HG03442 (cell line): ENCODE data around the gene SELENOV.

ENCODE experiments used
- ATAC-seq: cut with Tn5 transposase; IDR thresholded peaks from one replicate; pipeline ENCODE4 v1.9.1; 2021; ENCODE audit warnings: mild to moderate bottlenecking, moderate library complexity; ENCODE audit not compliant: unreplicated experiment

SELENOV gene

DNA sequence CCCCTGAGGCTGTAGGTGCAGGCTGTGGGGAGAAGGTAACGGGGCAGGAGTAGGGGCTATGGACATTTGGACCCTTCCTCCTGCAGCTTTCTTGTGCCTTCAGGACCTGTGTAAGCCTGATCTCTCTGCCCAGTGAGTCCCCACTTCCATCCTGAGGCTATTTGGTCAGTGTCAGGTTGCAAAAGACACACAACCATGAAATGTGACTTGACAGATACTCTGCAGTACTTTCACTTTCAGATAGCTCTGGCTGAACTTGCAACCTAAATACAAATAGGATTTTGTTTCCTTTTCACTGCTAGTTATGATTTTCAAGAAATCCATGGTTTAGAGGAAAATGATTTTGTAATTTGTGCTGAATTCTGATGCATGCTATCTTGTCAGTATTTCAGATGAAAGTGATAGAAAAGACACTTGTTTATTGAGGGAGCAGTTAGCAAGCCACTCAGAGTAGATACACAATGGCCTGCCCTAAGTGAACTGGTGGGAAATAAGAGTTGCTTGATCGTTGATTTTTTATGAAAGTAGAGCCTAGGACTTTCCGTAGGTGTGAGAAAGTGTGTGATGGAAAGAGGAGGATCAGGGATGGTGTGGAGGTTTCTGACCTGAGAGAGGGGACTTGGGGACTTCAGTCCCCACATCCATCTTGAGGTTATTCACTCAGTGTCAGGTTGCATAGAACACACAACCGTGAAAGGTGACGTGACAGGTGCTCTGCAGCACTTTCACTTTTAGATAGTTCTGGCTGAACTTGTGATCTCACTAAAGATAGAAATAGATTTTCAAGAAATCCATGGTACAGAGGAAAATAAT is 43.1 kb downstream of the SELENOV start:
- no peak for ATAC-seq

DNA sequence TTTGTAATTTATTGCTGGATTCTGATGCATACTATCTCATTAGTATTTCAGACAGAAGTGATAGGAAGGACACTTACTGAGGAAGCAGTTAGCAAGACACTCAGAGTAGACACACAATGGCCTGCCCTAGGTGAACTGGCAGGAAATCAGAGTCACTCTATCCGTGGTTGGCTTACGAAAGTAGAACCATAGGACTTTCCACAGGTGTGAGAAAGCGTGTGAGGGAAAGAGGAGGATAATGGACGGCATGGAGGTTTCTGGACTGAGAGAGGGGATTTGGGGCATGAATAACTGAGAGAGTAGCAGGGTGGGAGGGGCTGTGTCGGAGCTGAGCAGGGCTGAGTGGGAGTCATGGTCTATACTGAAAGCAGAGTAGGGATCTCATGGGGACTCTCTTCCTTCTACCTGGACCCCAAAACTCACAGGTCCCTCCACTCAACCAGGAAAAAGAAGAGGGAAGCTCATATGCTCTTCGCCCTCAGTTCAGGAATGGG is 43.7 kb downstream of the SELENOV start:
- no peak for ATAC-seq

DNA sequence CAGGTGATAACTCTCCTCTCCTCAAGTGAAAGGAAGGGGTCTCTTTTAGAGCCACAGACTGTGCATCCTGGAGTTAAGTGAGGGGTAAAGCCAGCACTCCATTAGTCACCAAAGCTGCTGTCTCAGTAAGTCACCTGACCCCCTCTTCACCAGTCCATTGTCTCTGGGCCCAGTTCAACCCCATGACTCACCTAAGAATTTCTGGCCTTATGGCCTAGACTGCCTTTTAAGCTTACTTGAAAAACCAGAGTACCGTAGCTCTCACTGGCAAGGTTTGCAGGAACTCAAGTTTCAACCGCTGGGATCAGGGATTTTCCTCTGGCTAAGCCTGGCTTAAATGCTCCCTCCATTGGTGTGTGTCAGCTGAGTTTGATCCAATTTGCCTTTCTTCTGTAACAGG is 48.5 kb downstream of the SELENOV start:
- ATAC-seq: no peak

DNA sequence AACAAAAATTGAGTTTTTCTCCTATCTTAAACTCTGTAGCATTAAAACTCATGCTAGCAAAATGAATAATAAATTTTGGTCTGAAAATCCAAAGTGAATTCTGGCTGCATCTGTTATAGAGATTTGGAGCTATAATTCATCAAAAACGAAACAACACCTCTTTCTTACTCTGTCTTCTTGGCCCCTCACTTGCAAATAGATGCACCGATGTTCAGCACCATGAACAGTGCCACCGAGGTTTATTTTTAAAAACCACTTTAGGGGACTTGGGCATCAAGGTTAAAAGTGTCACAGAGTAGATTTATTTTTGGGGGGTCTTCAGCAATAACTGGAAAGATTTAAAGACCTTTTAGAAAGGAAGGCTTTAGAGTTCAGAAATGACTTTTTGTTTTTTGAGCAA is 51.1 kb downstream of the SELENOV start:
- no peak for ATAC-seq

DNA sequence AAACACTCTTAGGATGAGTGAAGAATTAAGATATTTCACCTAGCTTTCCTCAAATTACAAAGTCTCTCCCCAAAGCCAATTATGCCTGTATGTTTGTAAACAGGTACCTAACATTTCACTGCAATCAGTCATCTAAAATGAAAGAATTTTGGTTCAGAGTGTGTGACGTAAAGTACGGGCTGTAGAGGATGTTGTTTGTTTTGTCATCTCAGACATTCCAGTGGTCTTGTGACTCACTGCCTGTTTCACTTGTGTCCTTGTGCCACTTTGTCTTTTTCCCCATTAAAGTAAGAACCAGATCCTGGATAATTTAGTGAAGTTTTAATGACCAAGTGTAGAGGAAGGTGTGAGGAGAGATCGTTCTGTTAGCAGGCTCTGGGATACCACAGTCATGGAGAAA is 53.7 kb downstream of the SELENOV start:
- no peak for ATAC-seq
